ENCODE results near the gene CD55.
A peak's percentile ranks its signal among the peaks of the same experiment; 100 is the strongest.

The CD55 gene, protein sequence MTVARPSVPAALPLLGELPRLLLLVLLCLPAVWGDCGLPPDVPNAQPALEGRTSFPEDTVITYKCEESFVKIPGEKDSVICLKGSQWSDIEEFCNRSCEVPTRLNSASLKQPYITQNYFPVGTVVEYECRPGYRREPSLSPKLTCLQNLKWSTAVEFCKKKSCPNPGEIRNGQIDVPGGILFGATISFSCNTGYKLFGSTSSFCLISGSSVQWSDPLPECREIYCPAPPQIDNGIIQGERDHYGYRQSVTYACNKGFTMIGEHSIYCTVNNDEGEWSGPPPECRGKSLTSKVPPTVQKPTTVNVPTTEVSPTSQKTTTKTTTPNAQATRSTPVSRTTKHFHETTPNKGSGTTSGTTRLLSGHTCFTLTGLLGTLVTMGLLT

DNA sequence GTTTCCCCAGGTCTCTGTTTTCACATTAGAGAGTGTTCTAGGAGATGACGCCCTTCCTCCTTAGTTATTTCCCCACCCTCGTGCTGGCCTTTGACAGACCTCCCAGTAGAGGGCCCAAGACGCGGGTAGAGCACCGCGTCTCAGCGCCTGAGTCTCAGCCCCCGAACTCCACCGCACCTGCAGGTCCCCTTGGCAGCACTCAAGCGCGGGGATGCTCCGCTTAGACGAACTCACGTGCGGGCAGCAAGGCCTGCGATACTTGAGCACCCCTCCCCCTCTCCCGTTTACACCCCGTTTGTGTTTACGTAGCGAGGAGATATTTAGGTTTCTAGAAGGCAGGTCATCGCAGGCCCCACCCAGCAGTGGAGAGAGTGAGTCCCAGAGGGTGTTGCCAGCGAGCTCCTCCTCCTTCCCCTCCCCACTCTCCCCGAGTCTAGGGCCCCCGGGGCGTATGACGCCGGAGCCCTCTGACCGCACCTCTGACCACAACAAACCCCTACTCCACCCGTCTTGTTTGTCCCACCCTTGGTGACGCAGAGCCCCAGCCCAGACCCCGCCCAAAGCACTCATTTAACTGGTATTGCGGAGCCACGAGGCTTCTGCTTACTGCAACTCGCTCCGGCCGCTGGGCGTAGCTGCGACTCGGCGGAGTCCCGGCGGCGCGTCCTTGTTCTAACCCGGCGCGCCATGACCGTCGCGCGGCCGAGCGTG lies at the start of gene CD55:
CD55 (plus strand) TSS at position 600 of the 711 bp plus-strand sequence; CDS start at position 688, 88 bp downstream.
- no peak for TF ChIP-seq ZFX (IDR thresholded peaks at IDR 0.05)
- TF ChIP-seq, protein P1, sequence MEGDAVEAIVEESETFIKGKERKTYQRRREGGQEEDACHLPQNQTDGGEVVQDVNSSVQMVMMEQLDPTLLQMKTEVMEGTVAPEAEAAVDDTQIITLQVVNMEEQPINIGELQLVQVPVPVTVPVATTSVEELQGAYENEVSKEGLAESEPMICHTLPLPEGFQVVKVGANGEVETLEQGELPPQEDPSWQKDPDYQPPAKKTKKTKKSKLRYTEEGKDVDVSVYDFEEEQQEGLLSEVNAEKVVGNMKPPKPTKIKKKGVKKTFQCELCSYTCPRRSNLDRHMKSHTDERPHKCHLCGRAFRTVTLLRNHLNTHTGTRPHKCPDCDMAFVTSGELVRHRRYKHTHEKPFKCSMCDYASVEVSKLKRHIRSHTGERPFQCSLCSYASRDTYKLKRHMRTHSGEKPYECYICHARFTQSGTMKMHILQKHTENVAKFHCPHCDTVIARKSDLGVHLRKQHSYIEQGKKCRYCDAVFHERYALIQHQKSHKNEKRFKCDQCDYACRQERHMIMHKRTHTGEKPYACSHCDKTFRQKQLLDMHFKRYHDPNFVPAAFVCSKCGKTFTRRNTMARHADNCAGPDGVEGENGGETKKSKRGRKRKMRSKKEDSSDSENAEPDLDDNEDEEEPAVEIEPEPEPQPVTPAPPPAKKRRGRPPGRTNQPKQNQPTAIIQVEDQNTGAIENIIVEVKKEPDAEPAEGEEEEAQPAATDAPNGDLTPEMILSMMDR (conservative IDR thresholded peaks at IDR 0.05): peak; percentile 20
- H3K27ac ChIP-seq: peak within 1 kb of the TSS; percentile 34

DNA sequence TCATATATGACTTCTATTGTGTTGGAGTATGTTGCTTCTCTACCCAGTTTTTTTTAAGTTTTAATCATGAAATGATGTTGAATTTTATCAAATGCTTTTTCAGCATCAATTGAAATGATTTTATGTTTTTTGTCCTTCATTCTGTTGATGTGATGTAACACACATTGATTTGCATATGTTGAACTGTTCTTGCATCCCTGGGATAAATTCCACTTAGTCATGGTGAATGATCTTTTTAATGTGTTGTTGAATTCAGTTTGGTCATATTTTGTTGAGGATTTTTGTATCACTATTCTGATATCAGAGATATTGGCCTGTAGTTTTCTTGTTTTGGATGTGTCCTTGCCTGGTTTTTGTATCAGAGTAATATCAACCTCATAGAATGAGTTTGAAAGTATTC lies 46.6 kb upstream of the CD55 start:
- TF ChIP-seq, protein P1 (conservative IDR thresholded peaks at IDR 0.05): no peak
- TF ChIP-seq ZFX (IDR thresholded peaks at IDR 0.05): no peak
- H3K27ac ChIP-seq: no peak overlapping the region

DNA sequence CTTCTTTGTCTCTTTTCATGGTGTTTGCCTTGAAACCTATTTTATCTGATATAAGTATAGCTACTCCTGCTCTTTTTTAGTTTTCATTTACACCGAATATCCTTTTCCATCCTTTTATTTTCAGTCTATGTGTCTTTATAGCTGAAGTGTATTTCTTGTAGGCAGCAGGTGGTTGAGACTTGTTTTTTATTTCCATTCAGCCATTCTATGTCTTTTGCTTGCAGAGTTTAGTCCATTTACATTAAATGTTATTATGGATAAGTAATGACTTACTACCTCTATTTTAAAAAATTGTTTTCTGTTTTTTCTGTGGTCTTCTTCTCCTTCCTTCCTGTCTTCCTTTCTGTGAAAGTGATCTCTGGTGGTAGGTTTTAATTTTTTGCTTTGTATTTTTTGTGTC lies 45.0 kb upstream of the CD55 start:
- no peak overlapping the region for H3K27ac ChIP-seq
- no peak for TF ChIP-seq ZFX (IDR thresholded peaks at IDR 0.05)
- TF ChIP-seq, protein P1 (conservative IDR thresholded peaks at IDR 0.05): no peak

DNA sequence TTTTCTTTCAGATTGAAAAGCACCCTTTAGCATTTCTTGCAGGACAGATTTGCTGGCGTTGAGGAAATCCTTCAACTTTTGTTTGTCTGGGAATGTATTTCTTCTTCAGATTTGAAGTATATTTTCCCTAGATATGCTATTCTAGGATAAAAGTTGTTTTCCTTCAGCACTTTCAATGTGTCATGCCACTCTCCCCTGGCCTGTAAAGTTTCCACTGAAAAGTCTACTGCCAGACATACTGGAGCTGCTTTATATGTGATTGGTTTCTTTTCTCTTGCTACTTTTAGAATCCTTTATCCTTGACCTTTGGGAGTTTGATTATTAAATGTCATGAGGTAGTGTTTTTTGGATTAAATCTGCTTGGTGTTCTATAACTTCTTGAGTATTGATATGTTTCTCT lies 44.2 kb upstream of the CD55 start:
- no peak for TF ChIP-seq ZFX (IDR thresholded peaks at IDR 0.05)
- TF ChIP-seq, protein P1 (conservative IDR thresholded peaks at IDR 0.05): no peak
- no peak overlapping the region for H3K27ac ChIP-seq

DNA sequence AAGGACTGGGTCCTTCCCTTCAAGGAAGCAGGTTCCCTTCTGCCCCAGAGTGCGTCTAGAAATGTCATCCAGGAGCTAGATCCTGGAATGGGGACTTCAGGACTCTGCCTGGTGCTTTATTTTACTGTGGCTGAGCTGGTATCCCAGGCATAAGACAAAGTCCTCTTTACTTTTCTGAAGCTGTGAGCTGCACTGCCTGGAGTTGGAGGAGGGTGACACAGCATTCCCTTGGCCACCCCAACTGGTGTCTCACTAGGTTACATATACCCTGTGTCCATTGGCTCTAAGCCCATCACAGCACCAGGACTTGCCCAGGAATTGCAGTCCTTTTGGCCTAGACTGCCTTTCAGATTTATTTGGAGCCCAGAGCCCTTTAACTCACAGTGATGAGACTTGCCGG lies 41.8 kb upstream of the CD55 start:
- no peak for TF ChIP-seq ZFX (IDR thresholded peaks at IDR 0.05)
- TF ChIP-seq, protein P1 (conservative IDR thresholded peaks at IDR 0.05): no peak
- H3K27ac ChIP-seq: no peak overlapping the region

DNA sequence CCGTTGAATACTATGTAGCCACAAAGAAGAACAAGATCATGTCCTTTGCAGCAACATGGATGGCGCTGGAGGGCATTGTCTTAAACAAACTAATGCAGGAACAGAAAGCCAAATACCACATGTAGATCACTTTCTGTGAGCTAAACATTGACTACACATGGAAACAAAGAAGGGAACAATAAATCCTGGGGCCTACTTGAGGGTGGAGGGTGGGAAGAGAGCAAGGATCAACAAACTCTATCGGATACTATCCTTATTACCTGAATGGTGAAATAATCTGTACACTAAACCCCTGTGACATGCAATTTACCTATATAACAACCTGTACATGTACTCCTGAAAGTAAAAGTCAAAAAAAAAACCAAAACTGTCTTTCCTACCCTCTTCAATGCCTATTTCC lies 40.8 kb upstream of the CD55 start:
- no peak overlapping the region for H3K27ac ChIP-seq
- TF ChIP-seq ZFX (IDR thresholded peaks at IDR 0.05): no peak
- TF ChIP-seq, protein P1 (conservative IDR thresholded peaks at IDR 0.05): no peak

DNA sequence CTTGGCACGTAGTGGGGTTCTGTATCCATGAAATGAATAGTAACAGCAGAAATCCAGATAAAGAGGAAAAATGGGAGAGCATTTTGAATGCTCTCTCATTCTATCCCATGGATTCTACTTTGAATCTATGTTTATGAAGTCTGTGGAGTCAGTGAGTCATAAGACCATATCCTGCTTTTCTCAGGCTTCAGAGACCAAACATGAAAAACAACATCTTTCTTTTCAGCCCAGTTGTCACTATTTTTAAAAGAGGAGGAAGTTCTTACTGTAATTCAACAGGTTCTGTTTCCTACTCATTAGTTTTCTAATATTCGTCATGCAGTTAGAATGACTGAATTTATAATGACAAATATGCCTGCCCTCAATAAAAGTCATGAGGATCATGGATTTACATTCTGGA lies 39.4 kb upstream of the CD55 start:
- TF ChIP-seq, protein P1 (conservative IDR thresholded peaks at IDR 0.05): no peak
- no peak for TF ChIP-seq ZFX (IDR thresholded peaks at IDR 0.05)
- H3K27ac ChIP-seq: no peak overlapping the region

All from C4-2B (cell line).